Measurements from ENCODE around the gene BRI3.

Gene BRI3

DNA sequence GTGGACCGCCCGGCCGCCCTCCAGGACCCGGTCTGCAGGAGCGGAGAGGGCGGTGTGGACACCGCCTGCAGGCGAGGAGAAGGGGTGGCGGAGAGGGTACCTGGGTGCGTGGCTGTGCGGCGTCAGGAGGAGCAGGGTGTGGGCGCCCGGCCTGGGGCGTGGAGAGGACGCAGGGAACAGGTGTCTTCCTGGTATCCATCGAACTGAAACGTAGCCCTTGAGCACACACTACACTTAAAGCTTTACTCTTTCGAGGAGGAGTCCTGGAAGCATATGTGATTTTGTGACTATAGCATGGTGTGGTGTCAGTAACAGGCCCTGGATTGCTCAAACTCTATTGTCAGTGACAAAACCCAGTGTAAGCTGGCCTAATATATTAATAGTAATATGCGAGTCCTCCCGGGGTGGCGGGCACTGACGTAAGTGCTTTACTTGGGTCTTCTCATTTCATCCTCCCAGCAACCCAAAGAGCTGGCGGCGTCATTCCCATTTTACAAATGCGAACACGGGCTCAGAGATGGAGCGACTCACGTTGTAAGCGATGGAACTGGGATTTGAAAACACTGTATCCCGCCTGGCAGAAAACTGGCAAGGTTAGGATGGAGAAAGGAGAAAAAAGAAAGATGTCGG, 28.9 kb upstream of the BRI3 start:
- ATAC-seq = peak; percentile 34 to 38

DNA sequence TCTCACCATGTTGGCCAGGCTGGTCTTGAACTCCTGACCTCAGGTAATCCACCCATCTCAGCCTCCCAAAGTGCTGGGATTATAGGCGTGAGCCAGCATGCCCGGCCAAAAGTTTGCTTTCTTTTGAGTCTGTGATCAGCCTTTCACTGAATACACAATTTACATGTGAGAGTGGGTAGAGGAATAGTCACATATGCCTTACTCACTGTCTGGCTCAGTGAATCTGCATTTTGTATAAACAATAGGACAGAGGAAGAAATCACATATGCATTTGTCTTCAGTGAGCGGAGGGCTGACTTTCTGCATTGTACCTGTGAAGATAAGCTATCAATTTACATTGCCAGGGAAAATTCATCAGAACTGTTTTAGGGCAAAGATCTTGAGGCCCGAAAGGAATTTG, 27.0 kb upstream of the BRI3 start:
- ATAC-seq = no peak

DNA sequence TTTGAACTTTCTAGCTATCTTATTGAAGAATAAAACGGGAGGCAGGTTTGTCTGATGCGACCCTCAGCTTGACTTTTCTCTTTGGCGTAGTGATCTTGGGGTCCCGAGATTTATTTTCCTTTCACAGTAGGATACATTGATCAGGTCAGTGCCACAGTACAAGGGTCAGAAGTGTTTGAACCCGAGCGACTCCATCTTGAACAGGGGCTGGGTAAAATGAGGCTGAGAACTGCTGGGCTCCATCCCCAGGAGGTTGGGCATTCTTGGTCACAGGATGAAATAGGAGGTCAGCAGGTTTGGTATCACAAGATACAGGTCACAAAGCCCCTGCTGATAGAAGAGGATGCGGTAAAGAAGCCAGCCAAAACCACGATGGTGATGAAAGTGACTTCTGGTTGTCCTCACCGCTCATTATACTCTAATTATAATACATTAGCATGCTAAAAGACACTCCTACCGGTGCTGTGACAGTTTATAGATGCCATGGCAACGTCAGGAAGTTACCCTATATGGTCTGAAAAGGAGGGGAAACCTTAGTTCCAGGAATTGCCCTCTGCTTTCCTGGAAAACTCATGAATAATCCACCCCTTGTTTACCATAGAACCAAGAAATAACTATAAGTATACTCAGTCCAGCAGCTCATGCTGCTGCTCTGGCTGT, 26.4 kb upstream of the BRI3 start:
- ATAC-seq = peak in 1 of 2 donors; percentile 4

DNA sequence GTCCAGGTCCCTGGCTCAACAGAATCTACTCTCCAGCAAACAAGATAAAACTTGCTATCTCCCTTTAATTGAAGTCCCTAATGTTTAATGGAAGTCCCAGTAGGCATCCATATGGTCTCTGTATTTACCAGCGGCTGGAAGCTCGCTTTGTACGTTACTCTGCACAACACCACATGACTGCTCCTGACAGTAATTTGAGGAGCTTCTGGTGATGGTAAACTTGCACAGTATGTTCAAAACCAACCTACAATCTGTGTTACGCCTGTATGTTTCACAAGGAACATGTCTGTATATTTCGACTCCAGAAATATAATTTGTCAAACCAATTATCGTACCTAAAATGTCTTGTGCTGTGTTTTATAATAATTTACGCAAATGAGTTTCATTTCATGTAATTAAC, 25.1 kb upstream of the BRI3 start:
- ATAC-seq = no peak

DNA sequence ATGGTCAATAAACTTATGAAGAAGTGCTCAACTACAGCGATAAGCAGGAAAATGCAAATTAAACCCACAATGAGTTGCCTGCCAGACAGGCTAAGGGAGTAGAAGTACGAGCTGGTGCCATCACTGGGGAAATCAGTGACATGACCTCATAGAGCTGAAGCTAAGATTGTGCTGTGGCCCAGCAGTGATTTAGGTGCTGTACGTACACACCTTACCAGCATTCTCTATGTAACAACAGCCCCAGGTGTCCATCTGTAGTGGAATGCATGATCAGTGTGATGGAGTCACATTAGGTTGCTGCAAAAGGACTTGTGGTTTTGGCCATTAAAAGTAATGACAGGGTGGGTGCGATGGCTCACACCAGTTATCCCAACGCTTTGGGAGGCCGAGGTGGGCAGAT, 23.8 kb upstream of the BRI3 start:
- no peak for ATAC-seq

DNA sequence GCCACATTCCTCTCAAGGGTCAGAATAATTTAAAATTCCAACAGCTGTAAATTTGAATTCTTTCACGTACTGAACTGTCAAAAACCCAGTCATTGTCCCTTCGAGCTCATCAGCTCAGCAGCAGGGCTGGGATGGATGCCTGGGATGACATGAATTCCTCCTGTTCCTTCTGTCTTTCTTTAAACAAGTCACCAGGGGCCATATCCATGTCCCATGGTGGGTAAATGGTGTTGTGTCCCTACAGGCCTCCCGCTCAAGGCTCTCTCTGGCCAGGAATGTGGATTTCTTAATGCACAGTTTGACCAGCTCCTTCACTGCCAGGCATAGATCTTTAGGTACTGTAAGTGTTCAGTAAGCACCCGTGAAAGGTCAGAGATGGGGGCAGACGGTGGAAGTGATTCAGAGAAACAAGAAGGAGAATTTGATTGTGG, 15.6 kb upstream of the BRI3 start:
- ATAC-seq = no peak

DNA sequence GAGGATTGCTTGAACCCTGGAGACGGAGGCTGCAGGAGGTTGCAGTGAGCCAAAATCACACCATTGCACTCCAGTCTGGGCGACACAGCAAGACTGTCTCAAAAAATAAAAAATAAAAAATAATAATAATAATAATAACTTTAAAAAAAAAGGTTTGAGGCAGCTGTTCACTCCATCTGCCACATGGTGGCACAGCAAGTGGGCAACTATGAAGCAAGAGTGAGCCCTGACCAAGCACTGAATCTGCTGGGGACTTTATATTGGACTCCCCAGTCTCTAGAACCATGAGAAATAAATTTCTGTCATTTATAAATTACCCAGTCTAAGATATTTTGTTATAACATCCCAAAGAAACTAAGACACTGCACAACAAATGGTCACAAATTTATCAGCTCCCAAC, 14.6 kb upstream of the BRI3 start:
- no peak for ATAC-seq

DNA sequence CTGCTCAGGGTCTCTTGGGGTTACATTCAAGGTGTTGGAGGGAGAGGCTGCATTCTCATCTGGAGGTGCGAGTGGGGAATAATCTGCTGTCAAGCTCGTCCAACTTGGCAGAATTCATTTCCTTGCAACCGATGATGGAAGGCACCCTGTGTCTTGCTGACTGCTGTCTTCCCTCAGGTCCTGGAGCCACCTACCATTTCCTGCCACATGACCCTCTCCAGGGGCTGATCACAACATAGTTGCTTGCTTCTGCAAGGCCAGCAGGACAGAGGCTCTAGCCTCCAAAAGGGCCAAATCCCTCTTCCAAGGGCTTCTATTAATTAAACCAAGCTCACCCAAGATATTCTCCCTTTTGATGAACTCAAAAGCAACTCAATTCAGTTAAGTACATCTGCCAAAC, 14.2 kb upstream of the BRI3 start:
- no peak for ATAC-seq

DNA sequence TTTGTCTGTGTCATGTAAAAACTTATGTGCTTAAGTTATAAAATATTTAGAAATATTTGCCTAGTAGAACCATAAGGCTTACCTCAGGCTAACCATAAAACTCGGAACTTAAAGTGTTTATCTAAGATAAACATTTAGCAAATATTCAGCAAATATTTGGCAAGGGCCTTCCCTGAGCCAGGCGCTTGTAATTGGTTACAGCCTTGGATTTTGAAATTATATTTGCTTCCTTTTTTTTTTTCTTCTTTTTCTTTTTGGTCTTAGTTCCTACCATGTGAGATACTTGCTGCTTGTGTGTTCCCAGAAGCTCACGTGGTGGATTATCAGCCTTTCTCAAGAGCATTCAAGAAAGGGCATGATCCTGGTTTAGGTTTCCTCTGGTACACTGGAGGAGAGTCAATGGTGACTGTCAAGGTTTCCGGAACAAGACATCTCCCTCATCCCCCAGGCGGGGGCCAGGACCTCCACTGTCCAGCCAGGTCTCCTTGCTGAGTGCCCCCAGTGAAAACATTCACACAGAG, 5.2 kb upstream of the BRI3 start:
- no peak for ATAC-seq

DNA sequence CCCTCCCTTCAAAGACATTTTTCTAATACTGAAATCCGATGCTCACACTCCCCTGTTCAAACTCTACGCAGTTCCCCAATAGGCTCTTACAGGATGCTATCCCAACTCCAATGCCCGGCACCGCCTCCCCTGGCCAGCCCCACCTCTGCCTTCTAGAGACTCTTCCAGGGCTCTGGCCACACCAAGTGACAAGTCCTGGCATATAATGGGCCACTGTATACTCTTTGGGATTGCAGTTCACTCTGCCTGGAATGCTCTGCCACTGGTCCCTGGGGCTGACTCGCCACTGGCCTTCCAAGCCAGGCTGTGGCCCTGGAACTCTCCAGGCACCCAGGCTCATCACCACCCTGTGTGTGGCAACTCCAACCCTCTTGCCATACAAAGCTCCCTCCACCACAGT, 3.1 kb upstream of the BRI3 start:
- no peak for ATAC-seq

DNA sequence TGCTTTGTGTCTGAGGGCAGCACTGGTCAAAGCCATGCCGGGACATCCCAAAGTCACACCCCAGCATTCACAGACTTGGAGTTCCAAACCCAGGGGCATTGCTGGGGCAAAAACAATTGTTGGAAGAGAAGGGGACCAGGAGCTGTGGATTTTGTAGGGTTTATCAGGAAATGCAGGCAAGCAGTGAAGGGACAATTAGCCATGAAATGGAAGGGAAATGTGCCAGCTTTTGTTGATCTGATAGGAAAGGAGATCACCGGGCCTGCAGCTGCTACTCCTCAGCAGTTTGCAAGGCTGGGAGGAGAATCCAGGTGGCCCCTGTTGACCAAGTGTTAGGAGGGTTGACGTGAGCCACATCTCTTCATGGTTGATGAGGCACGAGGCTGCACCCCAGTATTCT, 2.5 kb upstream of the BRI3 start:
- ATAC-seq = no peak

DNA sequence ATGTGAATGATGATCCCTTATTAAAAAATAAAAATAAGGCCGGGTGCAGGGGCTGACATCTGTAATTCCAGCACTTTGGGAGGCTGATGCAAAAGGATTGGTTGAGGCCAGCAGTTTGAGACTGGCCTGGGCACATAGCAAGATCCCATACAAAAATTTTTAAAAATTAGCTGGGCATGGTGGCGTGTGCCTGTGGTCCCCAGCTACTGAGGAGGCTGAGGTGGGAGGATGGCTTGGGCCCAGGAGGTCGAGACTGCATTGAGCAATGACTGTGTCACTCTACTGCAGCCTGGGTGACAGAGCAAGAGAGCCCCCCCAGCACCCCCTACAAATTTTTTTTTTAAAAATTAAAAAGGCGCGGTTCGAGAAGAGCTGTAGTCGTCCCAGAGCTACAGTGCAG, 1.2 kb upstream of the BRI3 start:
- ATAC-seq = no peak

DNA sequence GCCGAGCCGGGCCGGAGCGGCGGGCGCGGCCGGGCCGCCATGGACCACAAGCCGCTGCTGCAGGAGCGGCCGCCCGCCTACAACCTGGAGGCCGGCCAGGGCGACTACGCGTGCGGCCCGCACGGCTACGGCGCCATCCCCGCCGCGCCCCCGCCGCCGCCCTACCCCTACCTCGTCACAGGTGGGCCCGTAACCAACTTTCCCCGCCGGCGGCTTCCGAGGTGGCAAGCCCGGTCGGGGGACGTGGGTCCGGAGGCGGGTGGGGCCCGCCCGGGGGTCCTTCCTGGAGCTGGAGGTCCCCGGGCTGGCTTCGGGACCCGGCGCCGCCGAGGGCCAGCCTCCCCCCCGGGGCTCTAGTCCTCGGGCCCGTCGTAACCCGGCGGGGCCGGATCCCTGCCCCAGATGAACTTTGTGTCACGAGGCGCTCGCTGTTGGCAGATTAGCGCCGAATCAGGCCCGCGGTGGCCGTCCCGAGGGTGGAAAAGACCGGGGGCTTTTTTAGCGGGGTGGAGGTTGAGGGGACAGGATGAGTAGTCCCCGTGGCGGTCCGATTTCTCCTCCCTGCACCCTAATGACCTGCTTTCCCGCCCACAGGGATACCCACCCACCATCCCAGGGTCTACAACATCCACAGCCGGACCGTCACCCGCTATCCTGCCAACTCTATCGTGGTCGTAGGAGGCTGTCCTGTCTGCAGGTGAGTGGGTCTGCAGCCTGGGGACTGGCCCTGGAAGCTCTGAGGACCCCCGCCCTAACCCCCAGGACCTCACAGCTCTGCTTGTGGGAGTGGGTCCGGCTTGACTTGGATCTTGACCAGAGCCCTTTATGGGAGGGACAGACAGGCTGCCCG, 496 bp downstream of the BRI3 start:
- ATAC-seq = peak; percentile 37 to 40

DNA sequence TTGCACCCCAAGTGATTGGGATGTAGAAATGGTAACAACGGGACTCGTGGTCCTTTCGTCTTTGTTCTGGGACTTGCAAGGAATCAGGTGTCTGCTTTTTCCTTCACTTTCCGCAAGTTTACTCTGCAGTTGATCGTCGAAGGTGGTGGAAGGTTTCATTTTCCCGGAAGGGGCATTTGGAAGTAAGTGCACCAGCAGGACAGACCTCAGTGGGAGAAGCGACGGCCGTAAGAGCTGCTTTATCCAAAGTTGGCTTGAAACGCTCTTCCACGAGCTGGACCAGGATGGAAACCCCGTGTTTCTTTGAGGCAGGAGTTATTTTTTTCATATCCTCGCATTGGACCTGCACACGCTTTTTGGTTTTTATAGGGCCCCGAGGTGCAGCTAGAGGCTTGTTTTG, 1.2 kb downstream of the BRI3 start:
- no peak for ATAC-seq

DNA sequence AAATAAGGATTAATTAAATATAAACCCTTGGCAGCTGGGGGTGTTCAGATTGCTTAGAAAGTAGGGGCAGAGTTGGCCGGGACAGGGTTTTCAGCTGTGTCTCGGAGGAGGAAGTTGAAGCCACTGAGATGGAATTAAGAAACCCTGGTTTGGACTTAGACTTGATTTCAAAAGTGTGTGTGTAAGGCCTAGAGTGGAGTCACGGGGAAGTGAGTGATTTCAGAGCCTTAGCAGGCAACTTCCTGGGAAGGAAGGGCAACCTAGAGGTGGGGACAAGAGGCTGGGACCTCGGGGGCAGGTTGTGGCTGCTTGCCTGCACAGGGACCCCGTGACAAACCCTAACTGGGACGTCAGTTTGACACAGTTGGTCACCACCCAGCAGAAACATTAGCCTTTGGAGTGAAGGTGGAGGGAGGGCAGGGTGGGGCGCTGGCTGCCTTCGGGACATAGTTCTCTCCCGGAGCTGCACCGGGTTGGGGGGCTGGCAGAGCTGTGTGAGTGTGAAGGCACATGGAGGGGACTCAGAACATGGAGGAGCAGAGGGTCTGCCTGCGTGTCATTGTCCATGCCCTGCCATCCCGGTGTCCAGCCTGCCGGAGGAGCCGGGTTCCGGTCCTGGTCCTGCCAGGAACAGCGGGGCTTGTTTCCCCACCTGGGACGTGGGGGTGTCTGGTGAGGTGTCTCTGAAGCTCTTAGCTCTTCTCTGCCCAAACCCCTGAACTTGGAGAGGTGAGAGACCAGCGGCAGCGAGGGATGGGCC, 1.8 kb downstream of the BRI3 start:
- ATAC-seq = no peak

DNA sequence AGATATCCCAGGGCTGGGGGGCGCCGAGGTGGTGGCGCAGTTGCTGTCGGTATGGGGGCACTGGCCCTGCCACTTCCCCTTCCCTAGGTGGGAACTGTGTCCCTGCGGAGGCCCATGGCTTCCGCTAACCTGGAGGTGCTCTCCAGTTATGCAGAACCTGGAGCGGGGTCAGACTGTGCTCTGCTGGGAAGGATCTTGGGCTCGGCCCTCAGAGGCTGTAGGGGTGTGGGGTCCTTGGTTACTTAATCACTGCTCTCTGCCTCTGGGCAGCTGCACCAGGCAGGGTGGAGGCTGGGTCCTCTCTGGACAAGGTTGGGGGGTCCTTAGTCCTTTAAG, 2.4 kb downstream of the BRI3 start:
- no peak for ATAC-seq

DNA sequence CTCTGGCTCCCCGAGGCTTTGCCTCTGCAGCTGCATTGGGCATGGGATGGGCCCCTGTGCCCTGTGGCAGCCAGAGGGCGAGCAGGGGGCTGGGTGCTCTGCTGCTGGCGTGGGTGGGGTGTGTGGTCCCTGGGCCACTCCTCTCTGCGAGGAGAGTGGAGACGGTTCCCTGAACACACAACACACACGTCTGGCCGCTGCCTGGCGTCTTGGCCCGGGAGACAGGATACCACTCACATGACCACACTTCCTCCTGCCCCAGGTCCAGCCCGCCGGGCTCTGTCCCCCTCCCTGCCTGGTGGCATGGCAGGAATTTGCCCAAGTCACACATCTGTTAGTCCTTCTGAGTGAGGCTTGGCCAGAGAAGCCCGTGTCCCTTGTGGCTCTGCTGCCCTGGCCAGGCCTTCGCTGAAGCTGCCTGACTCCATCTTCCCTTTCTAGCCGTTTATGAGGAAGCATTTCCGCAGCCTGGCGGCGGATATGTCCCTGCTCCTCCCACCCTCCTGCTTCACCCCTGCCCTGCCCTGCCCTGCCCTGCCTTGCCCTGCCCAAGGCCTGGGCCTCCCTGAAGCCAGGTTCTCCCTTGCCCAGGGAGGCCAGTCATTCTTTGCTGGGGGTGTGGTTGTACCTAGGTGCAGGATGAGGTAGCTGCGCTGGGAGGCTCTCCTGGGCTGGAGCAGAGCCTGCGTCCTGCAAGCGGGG, 3.0 kb downstream of the BRI3 start:
- no peak for ATAC-seq

DNA sequence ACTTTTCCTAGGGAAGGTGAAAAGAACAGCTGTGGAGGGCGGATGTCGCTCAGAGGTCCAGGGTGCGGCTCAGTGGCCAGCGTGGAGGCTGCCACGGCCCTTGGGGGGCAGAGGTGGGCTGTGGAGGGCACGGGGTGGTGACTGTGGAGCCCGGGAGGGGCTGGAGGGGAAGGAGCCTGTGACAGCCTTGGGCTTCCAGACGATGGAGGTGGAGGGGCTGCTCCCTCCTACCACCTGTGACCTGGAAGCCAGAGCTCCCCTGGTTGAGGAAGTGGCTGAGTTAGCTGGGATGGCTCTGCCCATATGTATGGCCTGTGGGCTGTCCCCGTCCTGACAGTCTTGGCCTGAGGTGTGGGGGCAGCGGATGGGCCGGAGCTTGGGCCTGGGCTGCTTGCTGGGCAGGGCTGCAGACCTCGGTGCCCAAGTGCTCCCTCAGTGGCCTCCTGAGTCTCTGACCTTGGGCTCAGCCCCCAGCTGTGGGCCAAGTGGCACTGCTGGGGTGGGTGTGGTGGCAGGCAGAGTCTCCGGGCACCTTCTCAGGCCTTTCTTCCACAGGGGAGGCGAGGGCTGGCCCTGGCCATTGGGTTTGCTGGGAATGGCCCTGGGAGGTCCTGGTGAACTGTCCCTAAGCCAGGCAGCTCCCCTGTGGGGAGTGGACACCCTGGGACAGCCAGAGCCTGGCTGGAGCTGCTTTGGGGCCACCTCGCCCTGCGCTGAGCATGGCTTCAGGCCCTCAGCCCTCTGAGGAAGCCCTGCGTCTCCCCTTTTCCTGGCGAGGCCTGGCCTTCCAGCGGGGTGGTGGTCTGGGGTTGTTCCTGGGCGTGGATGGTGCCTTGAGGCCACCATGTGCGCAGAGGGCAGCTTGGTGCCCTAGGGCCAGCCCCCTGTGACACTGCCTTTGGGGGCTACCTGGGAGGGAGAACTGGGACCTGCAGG, 3.9 kb downstream of the BRI3 start:
- ATAC-seq = no peak

DNA sequence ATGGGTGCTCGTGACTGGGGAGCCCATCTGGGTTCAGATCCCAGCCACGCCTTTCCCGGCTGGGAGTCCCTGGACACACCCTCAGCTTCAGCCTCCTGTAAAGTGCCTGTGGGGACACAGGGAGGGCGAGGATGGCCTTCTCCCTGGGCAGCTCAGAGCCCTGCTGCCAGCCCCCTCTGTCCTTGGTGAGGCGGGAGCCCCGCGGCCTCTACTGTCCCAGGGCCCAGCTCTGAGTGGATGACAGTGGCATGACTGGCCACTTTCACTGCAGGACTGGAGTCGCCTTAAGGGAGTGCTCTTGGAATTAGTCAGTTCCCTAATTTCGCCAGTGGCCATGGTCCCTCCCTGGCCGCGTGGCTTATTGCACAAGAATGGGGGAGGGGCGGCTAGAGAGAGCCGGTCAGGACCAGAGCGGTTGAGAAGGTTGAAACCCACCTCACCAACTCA, 4.6 kb downstream of the BRI3 start:
- no peak for ATAC-seq

DNA sequence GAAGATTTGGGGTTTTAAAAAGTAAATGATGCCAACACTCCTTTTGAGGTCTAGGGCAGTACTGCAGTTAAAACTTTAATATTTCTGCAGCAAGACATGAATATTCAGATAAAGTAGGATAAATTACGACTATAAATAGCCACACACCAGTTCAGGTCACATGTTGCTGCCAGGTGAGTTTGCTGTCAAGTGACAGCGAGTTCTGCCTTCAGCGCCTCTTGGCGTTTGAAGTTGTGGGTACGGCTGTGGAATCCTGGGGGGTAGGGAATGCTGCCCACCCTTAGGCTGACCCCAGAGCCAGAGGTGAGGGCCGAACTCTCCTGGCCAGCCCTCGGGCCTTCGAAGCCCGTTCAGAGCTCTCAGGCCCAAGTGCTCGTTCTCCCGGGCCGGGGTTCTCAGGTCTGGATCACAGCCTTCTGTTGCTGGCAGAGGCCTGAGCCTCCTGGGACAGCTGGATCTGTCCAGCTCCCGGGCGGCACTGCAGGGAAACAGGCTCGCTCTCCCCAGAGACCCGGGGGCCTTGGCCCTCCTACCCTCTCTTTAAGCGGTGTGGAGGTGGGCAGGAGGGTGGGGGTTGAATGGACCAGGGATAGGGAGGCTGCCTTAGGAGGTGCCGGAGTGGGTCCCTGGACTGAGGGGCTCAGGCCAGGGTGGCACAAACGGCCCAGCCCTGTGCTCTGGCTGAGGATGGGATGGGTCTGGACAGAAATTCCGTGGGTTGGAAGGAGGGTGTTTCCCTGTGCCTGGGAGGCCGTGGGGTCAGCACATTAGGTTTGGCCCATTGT, 5.4 kb downstream of the BRI3 start:
- ATAC-seq = no peak
